Neural progenitor cell (in vitro differentiated cells): ENCODE results near the gene RFX8. TPM values are rescaled to one million over a fixed set of nuclear protein-coding genes. Genes with fewer than 3 reads are reported as not detected.

Source experiments
- DNase-seq: peaks from one replicate; pipeline ENCODE4 v3.0.0-alpha.2; 2016; ENCODE audit warnings: low spot score
- H2AFZ ChIP-seq: fragments of 200-600 bp; sonication (generic); replicated peaks from 2 replicates; pipeline ENCODE4 v1.6.1; 2016; ENCODE audit warnings: antibody characterized with exemption
- H3F3A ChIP-seq: fragments of 200-600 bp; sonication (generic); 2 replicates; pipeline ENCODE4 v1.6.1; 2016; ENCODE audit warnings: antibody characterized with exemption, low read depth
- H3K27ac ChIP-seq: fragments of 200-600 bp; sonication (generic); 2 replicates; pipeline ENCODE4 v1.5.1; 2016; ENCODE audit warnings: mild to moderate bottlenecking
- H3K27me3 ChIP-seq: fragments of 200-600 bp; sonication (generic); 2 replicates; pipeline ENCODE4 v1.6.1; 2016; ENCODE audit warnings: mild to moderate bottlenecking, moderate library complexity
- H3K36me3 ChIP-seq: fragments of 200-600 bp; sonication (generic); 2 replicates; pipeline ENCODE4 v1.5.1; 2016
- H3K4me1 ChIP-seq: fragments of 200-600 bp; sonication (generic); 2 replicates; pipeline ENCODE4 v1.6.1; 2016; ENCODE audit warnings: mixed run types
- H3K4me2 ChIP-seq: fragments of 200-600 bp; sonication (generic); 2 replicates; pipeline ENCODE4 v1.6.1; 2016
- H3K4me3 ChIP-seq: fragments of 200-600 bp; sonication (generic); 2 replicates; pipeline ENCODE4 v1.5.1; 2016
- H3K79me2 ChIP-seq: fragments of 200-600 bp; sonication (generic); 2 replicates; pipeline ENCODE4 v1.6.1; 2016; ENCODE audit warnings: low read depth
- H3K9ac ChIP-seq: fragments of 200-600 bp; sonication (generic); 2 replicates; pipeline ENCODE4 v1.6.1; 2016
- H3K9me3 ChIP-seq: fragments of 200-600 bp; sonication (generic); 2 replicates; pipeline ENCODE4 v1.5.1; 2016; ENCODE audit warnings: low read depth
- H4K20me1 ChIP-seq: fragments of 200-600 bp; sonication (generic); 2 replicates; pipeline ENCODE4 v1.6.1; 2016; ENCODE audit warnings: low read depth
- H3K27ac Mint-ChIP-seq: 3 replicates; pipeline ENCODE4 v1.8.0; 2021; ENCODE audit warnings: mixed read lengths
- H3K27me3 Mint-ChIP-seq: 2 replicates; pipeline ENCODE4 v1.8.0; 2022; ENCODE audit warnings: low read depth, mild to moderate bottlenecking, inconsistent platforms, moderate library complexity, mixed read lengths; ENCODE audit not compliant: insufficient read depth
- H3K36me3 Mint-ChIP-seq: 3 replicates; pipeline ENCODE4 v1.8.0; 2021; ENCODE audit warnings: mixed read lengths
- H3K4me1 Mint-ChIP-seq: 3 replicates; pipeline ENCODE4 v1.8.0; 2021; ENCODE audit warnings: mixed read lengths
- H3K4me3 Mint-ChIP-seq: 3 replicates; pipeline ENCODE4 v1.8.0; 2021; ENCODE audit warnings: mild to moderate bottlenecking, moderate library complexity, mixed read lengths
- H3K9me3 Mint-ChIP-seq: 3 replicates; pipeline ENCODE4 v1.8.0; 2020; ENCODE audit warnings: mixed read lengths
- EZH2 ChIP-seq: fragments of 200-600 bp; sonication (generic); IDR thresholded peaks from 2 replicates; pipeline ENCODE4 v1.6.1; 2017; ENCODE audit warnings: antibody characterized with exemption, mild to moderate bottlenecking, moderate library complexity
- EZH2phosphoT487 ChIP-seq: fragments of 200-600 bp; sonication (generic); IDR thresholded peaks from 2 replicates; pipeline ENCODE4 v1.6.1; 2017; ENCODE audit warnings: antibody characterized with exemption
- total RNA-seq: library from RNA; depleted of rRNA; stranded (reverse); fragments of >200 nt; gene quantifications from 2 replicates; pipeline ENCODE4 v1.2.3, GENCODE V29; 2015; ENCODE audit warnings: low replicate concordance
- TF ChIP-seq, protein P1 (sequence below): fragments of 200-600 bp; sonication (generic); IDR thresholded peaks from 2 replicates; pipeline ENCODE4 v1.5.1; 2017; ENCODE audit warnings: antibody characterized with exemption, mild to moderate bottlenecking

The RFX8 gene
- total RNA-seq, 1 donor from 2014 or later, result 0.37 TPM

DNA sequence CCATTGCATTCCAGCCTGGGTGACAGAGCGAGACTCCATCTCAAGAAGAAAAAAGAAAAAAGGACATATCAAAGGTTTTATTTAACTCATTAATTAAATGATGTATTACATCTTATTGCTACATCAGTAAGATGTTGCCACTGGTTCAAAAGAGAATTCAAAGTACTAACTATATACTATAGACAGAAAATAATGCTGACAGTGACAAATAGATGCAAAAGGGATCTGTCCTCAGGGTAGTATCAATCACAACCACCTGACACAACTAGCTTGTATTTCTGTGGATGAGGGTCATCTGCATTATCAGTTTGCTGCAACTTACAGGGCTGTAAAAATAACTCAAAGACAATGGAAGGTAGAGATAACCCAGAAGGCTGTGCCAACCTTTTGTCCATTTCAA is 71.2 kb downstream of the RFX8 start:
- Histone ChIP-seq H3K4me1 (peaks cover 26% of the 10 kb centered on the region), H3K9me3 (no peaks in the 10 kb centered on the region), H4K20me1 (no peaks in the 10 kb centered on the region), H3K9ac (no peak overlapping the region), H3K4me3 (no peak overlapping the region), H3K4me2 (no peak overlapping the region), H3F3A (peaks cover 5% of the 10 kb centered on the region), H3K27me3 (no peaks in the 10 kb centered on the region), H3K36me3 (no peaks in the 10 kb centered on the region), H2AFZ (no peak overlapping the region), H3K27ac (no peak overlapping the region), H3K79me2 (no peaks in the 10 kb centered on the region)
- Mint-ChIP-seq H3K4me1 (peaks cover 23% of the 10 kb centered on the region), H3K4me3 (no peak overlapping the region), H3K27ac (no peak overlapping the region), H3K9me3 (no peaks in the 10 kb centered on the region), H3K36me3 (no peaks in the 10 kb centered on the region), H3K27me3 (peaks cover 9% of the 10 kb centered on the region)
- no peak for DNase-seq
- TF ChIP-seq EZH2phosphoT487 (no peak), EZH2 (no peak)
- TF ChIP-seq, protein P1, sequence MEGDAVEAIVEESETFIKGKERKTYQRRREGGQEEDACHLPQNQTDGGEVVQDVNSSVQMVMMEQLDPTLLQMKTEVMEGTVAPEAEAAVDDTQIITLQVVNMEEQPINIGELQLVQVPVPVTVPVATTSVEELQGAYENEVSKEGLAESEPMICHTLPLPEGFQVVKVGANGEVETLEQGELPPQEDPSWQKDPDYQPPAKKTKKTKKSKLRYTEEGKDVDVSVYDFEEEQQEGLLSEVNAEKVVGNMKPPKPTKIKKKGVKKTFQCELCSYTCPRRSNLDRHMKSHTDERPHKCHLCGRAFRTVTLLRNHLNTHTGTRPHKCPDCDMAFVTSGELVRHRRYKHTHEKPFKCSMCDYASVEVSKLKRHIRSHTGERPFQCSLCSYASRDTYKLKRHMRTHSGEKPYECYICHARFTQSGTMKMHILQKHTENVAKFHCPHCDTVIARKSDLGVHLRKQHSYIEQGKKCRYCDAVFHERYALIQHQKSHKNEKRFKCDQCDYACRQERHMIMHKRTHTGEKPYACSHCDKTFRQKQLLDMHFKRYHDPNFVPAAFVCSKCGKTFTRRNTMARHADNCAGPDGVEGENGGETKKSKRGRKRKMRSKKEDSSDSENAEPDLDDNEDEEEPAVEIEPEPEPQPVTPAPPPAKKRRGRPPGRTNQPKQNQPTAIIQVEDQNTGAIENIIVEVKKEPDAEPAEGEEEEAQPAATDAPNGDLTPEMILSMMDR, result no peak

DNA sequence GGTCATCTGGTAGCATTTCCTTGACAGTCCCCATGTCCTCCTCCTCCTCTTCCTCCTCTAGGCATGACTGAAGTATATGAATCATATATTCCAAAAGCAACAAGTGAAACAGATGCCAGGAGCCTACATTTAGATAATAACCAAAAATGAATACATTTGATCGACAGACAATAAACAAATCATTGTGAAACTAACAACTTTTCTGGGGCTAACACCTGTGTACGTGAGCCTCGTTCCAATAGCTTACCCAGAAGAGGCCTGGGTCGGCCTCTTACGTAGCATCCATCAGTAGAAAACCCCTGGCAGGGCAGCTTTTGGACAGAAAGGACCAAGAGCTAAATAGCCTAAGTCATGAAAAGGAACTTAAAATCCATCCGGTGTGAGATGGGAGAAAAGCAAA is 72.3 kb downstream of the RFX8 start:
- H3K4me3 Mint-ChIP-seq, result no peak overlapping the region
- Histone ChIP-seq H3F3A (peaks cover 5% of the 10 kb centered on the region), H3K9ac (no peak overlapping the region), H3K4me1 (peaks cover 26% of the 10 kb centered on the region), H3K27ac (no peak overlapping the region), H3K9me3 (no peaks in the 10 kb centered on the region), H3K4me3 (no peak overlapping the region), H3K4me2 (no peak overlapping the region), H2AFZ (no peak overlapping the region), H3K27me3 (no peaks in the 10 kb centered on the region), H3K36me3 (no peaks in the 10 kb centered on the region), H4K20me1 (no peaks in the 10 kb centered on the region), H3K79me2 (no peaks in the 10 kb centered on the region)
- no peak for TF ChIP-seq EZH2
- TF ChIP-seq EZH2phosphoT487, result no peak
- TF ChIP-seq, protein P1, result no peak
- H3K4me1 Mint-ChIP-seq, result peaks cover 22% of the 10 kb centered on the region
- H3K9me3 Mint-ChIP-seq, result no peaks in the 10 kb centered on the region
- no peak for DNase-seq
- no peaks in the 10 kb centered on the region for H3K36me3 Mint-ChIP-seq
- no peak overlapping the region for H3K27ac Mint-ChIP-seq
- H3K27me3 Mint-ChIP-seq, result peaks cover 11% of the 10 kb centered on the region

DNA sequence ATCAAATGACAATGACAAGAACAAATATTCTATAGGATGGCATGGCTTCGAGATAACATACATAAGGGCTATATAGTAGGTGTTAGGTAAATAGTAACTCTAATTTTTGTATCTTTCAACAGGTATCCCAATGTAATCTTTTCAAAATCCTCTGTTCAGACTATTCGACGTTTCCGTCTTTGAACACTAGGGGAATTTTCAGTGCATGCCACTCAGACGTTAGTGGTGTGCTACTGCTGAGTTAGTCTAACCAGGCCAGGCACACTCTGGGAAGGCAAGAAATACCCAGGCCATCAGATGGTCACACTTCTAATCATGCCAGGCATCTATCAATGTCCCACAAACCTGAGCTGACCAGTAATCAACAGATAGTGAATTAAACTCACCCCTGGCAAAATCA is 73.0 kb downstream of the RFX8 start:
- no peaks in the 10 kb centered on the region for H3K9me3 ChIP-seq
- H3K9ac ChIP-seq, result no peak overlapping the region
- peaks cover 5% of the 10 kb centered on the region for H3F3A ChIP-seq
- no peak overlapping the region for H3K27ac ChIP-seq
- H3K27me3 ChIP-seq, result no peaks in the 10 kb centered on the region
- peaks cover 26% of the 10 kb centered on the region for H3K4me1 ChIP-seq
- H3K4me2 ChIP-seq, result no peak overlapping the region
- Mint-ChIP-seq H3K4me3 (no peak overlapping the region), H3K9me3 (no peaks in the 10 kb centered on the region), H3K36me3 (no peaks in the 10 kb centered on the region), H3K4me1 (peaks cover 22% of the 10 kb centered on the region), H3K27ac (no peak overlapping the region), H3K27me3 (peaks cover 8% of the 10 kb centered on the region)
- H4K20me1 ChIP-seq, result no peaks in the 10 kb centered on the region
- no peaks in the 10 kb centered on the region for H3K79me2 ChIP-seq
- no peak for DNase-seq
- TF ChIP-seq, protein P1, result peak; percentile 16
- TF ChIP-seq EZH2phosphoT487, result no peak
- TF ChIP-seq EZH2, result no peak
- no peaks in the 10 kb centered on the region for H3K36me3 ChIP-seq
- H3K4me3 ChIP-seq, result no peak overlapping the region
- no peak overlapping the region for H2AFZ ChIP-seq

DNA sequence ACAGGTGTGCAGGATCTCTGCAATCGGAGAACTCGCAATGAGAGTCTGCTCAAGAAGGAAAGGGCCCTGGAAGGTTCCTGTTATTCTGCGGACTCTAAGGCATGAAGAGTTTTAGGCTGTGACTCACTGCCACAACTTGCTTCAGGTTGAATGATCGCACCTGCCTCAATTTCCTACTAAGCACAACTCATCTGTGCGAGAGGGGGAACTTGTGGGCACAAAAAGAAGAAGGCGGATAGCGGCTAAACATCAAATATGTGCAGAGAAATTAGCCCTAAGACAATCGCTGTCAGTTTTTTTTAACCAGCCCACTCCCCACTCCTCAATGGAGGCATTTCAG is 73.6 kb downstream of the RFX8 start:
- Histone ChIP-seq H3K27ac (no peak overlapping the region), H3K9ac (no peak overlapping the region), H4K20me1 (no peaks in the 10 kb centered on the region), H2AFZ (no peak overlapping the region), H3K27me3 (no peaks in the 10 kb centered on the region), H3K4me2 (no peak overlapping the region), H3K79me2 (no peaks in the 10 kb centered on the region), H3K9me3 (no peaks in the 10 kb centered on the region), H3F3A (peaks cover 5% of the 10 kb centered on the region), H3K4me3 (no peak overlapping the region), H3K4me1 (peaks cover 26% of the 10 kb centered on the region), H3K36me3 (no peaks in the 10 kb centered on the region)
- TF ChIP-seq, protein P1, result no peak
- TF ChIP-seq EZH2phosphoT487 (no peak), EZH2 (no peak)
- H3K36me3 Mint-ChIP-seq, result no peaks in the 10 kb centered on the region
- H3K27me3 Mint-ChIP-seq, result peaks cover 8% of the 10 kb centered on the region
- H3K9me3 Mint-ChIP-seq, result no peaks in the 10 kb centered on the region
- no peak for DNase-seq
- H3K4me1 Mint-ChIP-seq, result peaks cover 22% of the 10 kb centered on the region
- no peak overlapping the region for H3K4me3 Mint-ChIP-seq
- H3K27ac Mint-ChIP-seq, result no peak overlapping the region
